Measurements from ENCODE around the gene TRIM73.
"Not testable (repeated sequence)": the region's sequence is repeated elsewhere in the genome, so short reads cannot be mapped to it uniquely, and the experiment has no call there.

- TF ChIP-seq CTCF (IDR thresholded peaks at IDR 0.05; ENCODE audit: low read depth, low read length); POLR2A (IDR thresholded peaks at IDR 0.05; ENCODE audit: extremely low read depth, insufficient read length): not testable (repeated sequence)
Observed at GRCh38 chr7:75442101-75442464, 46.7 kb downstream of the TRIM73 start.

Measured in NB4 (cell line).